ENCODE results near the gene APOBEC3H.

APOBEC3H gene

DNA sequence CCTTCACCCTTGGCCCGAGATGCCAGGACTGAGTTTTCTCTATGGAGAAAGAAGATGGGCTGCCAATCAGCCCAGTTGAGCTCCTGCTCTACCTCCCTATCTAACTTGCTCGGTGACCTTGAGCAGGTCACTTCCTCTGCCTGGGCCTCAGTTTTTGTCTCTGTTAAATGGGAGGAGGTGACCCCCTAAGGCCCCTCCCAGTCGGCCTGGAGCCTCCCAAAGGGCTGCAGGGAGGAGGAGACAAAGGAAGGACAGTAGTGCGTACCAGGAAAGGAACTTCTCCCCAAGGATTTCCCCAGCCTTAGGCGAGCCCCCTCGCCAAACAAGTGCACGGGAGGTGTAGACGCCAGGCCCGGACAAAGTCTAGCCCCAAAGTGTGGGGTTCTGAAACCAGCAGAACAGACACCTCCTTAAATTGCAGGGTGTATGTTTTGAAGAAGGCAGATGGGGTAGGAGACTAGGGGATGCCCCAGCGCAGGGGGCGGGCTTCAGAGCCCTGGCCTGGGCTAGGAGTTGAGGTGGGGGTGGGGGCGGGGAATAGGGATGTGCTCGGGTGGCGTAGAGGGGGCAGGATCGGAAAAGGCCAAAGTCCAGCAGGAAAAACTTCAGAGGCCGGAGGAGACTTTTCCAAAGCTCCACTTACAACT, 54.4 kb downstream of the APOBEC3H start:
- H3K9ac ChIP-seq (ENCODE audit: low read length in 2 of 2) = peak overlapping the region; percentile 64 to 90
- peaks cover 6 to 7% of the 10 kb centered on the region in 2 donors for H3K36me3 ChIP-seq (ENCODE audit: control insufficient read depth in 2 of 2, insufficient read depth in 2 of 2, low read length in 2 of 2)
- peaks cover 64% of the 10 kb centered on the region for H3K4me1 ChIP-seq (ENCODE audit: control insufficient read depth, insufficient read depth, low read length)
- no peaks in the 10 kb centered on the region for H3K27me3 ChIP-seq (ENCODE audit: control insufficient read depth in 1 of 2, insufficient read depth in 2 of 2, low read length in 2 of 2)
- peak overlapping the region; percentile 85 to 92 for H3K4me3 ChIP-seq (ENCODE audit: low read length in 2 of 2)
- H3K27ac ChIP-seq (ENCODE audit: low read length) = peak overlapping the region; percentile 92
- no peaks in the 10 kb centered on the region for H3K9me3 ChIP-seq (ENCODE audit: control insufficient read depth in 2 of 2, low read length in 2 of 2)

DNA sequence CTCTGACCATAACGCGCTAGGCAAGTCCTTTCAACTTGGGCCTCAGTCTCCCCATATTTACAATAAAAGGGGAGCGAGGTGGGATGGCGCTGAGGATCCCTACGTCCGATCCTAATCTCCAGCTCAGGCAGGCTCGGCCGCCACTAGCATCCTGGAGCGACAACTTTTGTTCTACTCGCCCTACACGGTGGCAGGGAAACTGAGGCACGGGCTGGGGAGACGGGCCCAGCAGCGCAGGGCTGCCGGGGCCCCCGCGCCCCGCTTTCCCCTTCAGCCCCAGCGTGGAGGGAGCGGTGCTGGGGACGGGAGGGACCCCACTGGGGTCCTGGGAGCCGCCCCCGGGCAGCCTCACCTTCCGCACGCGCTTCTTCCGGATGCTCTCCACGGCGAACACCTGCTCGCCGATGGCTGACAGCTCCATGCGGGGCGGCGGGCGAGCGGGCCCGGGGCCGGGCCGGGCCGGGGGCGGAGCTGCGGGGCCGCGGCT, 55.0 kb downstream of the APOBEC3H start:
- H3K4me1 ChIP-seq (ENCODE audit: control insufficient read depth, insufficient read depth, low read length) = peaks cover 58% of the 10 kb centered on the region
- no peaks in the 10 kb centered on the region for H3K27me3 ChIP-seq (ENCODE audit: control insufficient read depth in 1 of 2, insufficient read depth in 2 of 2, low read length in 2 of 2)
- peak overlapping the region; percentile 92 for H3K27ac ChIP-seq (ENCODE audit: low read length)
- peaks cover 6 to 7% of the 10 kb centered on the region in 2 donors for H3K36me3 ChIP-seq (ENCODE audit: control insufficient read depth in 2 of 2, insufficient read depth in 2 of 2, low read length in 2 of 2)
- H3K4me3 ChIP-seq (ENCODE audit: low read length in 2 of 2) = peak overlapping the region; percentile 85 to 92
- peak overlapping the region; percentile 64 to 90 for H3K9ac ChIP-seq (ENCODE audit: low read length in 2 of 2)
- H3K9me3 ChIP-seq (ENCODE audit: control insufficient read depth in 2 of 2, low read length in 2 of 2) = no peaks in the 10 kb centered on the region

GRCh38 chr22:39152511-39153219, 55.6 kb downstream of the APOBEC3H start, which contains the start of gene CBX7:
Gene CBX7 (minus strand): TSS chr22:39152680. CDS start chr22:39152444, 236 bp downstream.
- Histone ChIP-seq H3K4me3 (ENCODE audit: low read length in 2 of 2) (peak within 1 kb of the TSS; percentile 85 to 92), H3K9ac (ENCODE audit: low read length in 2 of 2) (peak within 1 kb of the TSS; percentile 82 to 91), H3K27me3 (ENCODE audit: control insufficient read depth in 1 of 2, insufficient read depth in 2 of 2, low read length in 2 of 2) (no peaks in the 10 kb centered on the region), H3K36me3 (ENCODE audit: control insufficient read depth in 2 of 2, insufficient read depth in 2 of 2, low read length in 2 of 2) (peaks cover 6 to 7% of the 10 kb centered on the region in 2 donors), H3K9me3 (ENCODE audit: control insufficient read depth in 2 of 2, low read length in 2 of 2) (no peaks in the 10 kb centered on the region), H3K27ac (ENCODE audit: low read length) (peak within 1 kb of the TSS; percentile 95), H3K4me1 (ENCODE audit: control insufficient read depth, insufficient read depth, low read length) (peaks cover 53% of the 10 kb centered on the region)

GRCh38 chr22:39153220-39153717, 56.2 kb downstream of the APOBEC3H start:
- peaks cover 47% of the 10 kb centered on the region for H3K4me1 ChIP-seq (ENCODE audit: control insufficient read depth, insufficient read depth, low read length)
- H3K4me3 ChIP-seq (ENCODE audit: low read length in 2 of 2) = peak overlapping the region; percentile 70 to 84
- no peaks in the 10 kb centered on the region for H3K27me3 ChIP-seq (ENCODE audit: control insufficient read depth in 1 of 2, insufficient read depth in 2 of 2, low read length in 2 of 2)
- H3K27ac ChIP-seq (ENCODE audit: low read length) = peak overlapping the region; percentile 95
- H3K36me3 ChIP-seq (ENCODE audit: control insufficient read depth in 2 of 2, insufficient read depth in 2 of 2, low read length in 2 of 2) = peaks cover 5 to 6% of the 10 kb centered on the region in 2 donors
- H3K9me3 ChIP-seq (ENCODE audit: control insufficient read depth in 2 of 2, low read length in 2 of 2) = no peaks in the 10 kb centered on the region
- H3K9ac ChIP-seq (ENCODE audit: low read length in 2 of 2) = peak overlapping the region; percentile 82 to 91

All from stomach smooth muscle (tissue), 2 donors.